SHP77 (cell line): ENCODE data around the gene UGCG.
A peak's percentile ranks its signal among the peaks of the same experiment; 100 is the strongest.
"Not testable (repeated sequence)": the region's sequence is repeated elsewhere in the genome, so short reads cannot be mapped to it uniquely, and the experiment has no call there.

Source experiments
- DNase-seq, 2 experiments: peaks; one replicate each; lab custom pipeline; 2025; lab: John Stamatoyannopoulos, UW

The UGCG gene

GRCh38 chr9:111895996-111896941 lies at the start of gene UGCG:
Gene UGCG (plus strand): TSS chr9:111896814. CDS start chr9:111897216, 402 bp downstream.
- peak; percentile 79 to 92 for DNase-seq

- peak in 1 of 2 experiments; percentile 21 for DNase-seq
These were observed 45.1 kb upstream of the UGCG start for GRCh38 chr9:111851553-111851952.

GRCh38 chr9:111852291-111852690 lies 44.3 kb upstream of the UGCG start:
- no peak for DNase-seq

GRCh38 chr9:111853450-111853827 lies 43.2 kb upstream of the UGCG start:
- DNase-seq = no peak

GRCh38 chr9:111854799-111855198 lies 41.8 kb upstream of the UGCG start:
- DNase-seq = no peak

GRCh38 chr9:111857555-111858211 lies 38.9 kb upstream of the UGCG start:
- no peak for DNase-seq

- no peak for DNase-seq
These were observed 36.2 kb upstream of the UGCG start for GRCh38 chr9:111860443-111860842.

- no peak for DNase-seq
These were observed 33.0 kb upstream of the UGCG start for GRCh38 chr9:111863636-111864035.

GRCh38 chr9:111866976-111867375 lies 29.6 kb upstream of the UGCG start:
- peak in 1 of 2 experiments; percentile 15 for DNase-seq

GRCh38 chr9:111868475-111868874 lies 28.1 kb upstream of the UGCG start:
- DNase-seq = no peak

- DNase-seq = no peak
These were observed 25.7 kb upstream of the UGCG start for GRCh38 chr9:111870774-111871498.

- DNase-seq = no peak
These were observed 25.1 kb upstream of the UGCG start for GRCh38 chr9:111871499-111871855.

GRCh38 chr9:111872886-111873285 lies 23.7 kb upstream of the UGCG start:
- no peak for DNase-seq

GRCh38 chr9:111873901-111874300 lies 22.7 kb upstream of the UGCG start:
- no peak for DNase-seq

GRCh38 chr9:111874500-111874899 lies 22.1 kb upstream of the UGCG start:
- DNase-seq = no peak

GRCh38 chr9:111875291-111875690 lies 21.3 kb upstream of the UGCG start:
- not testable (repeated sequence) for DNase-seq

- not testable (repeated sequence) for DNase-seq
These were observed 20.9 kb upstream of the UGCG start for GRCh38 chr9:111875691-111876090.

- no peak for DNase-seq
These were observed 20.4 kb upstream of the UGCG start for GRCh38 chr9:111876179-111876578.

GRCh38 chr9:111877420-111877819 lies 19.2 kb upstream of the UGCG start:
- no peak for DNase-seq

GRCh38 chr9:111878946-111879345 lies 17.7 kb upstream of the UGCG start:
- DNase-seq = no peak

- DNase-seq = no peak
These were observed 9.5 kb upstream of the UGCG start for GRCh38 chr9:111886983-111887718.

- DNase-seq = no peak
These were observed 6.3 kb upstream of the UGCG start for GRCh38 chr9:111890334-111890733.
